Peyer's patch (tissue), 4 donors: ENCODE measurements around the gene CA10.

ENCODE experiments used
- POLR2A ChIP-seq, 2 donors: fragments of 450-650 bp; IDR thresholded peaks; one replicate each; pipeline ENCODE4 v1.5.1; 2017; ENCODE audit warnings: antibody characterized with exemption in 2 of 2, mild to moderate bottlenecking in 2 of 2, moderate library complexity in 2 of 2
- TF ChIP-seq, protein P1 (sequence below), 6 experiments: fragments of 450-650 bp in 4 of 6; fragments of 200-600 bp in 2 of 6; sonication (generic) in 1 of 6; IDR thresholded peaks; one replicate each; pipeline ENCODE4 v1.5.1; 2017 to 2019; ENCODE audit warnings: antibody characterized with exemption in 6 of 6, mild to moderate bottlenecking in 3 of 6, moderate library complexity in 1 of 6

DNA sequence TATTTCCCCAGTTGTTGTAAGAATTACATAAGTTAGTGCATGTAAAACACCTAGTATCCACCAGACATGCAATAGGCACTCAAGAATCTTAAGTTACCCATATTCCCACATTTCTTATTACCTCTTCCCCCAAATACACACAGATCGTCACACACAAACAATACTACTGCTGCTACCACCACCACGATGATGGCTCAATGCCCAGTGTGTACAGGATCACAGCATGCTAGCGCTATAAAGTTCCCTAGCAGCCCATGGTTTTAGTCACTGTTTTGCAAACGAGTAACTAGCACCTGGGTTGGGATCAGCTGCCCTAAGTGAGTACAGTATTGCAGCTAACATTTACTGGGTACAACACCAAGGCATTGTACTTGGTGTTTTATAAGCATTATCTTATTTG, 486.4 kb downstream of the CA10 start:
- TF ChIP-seq, protein P1, sequence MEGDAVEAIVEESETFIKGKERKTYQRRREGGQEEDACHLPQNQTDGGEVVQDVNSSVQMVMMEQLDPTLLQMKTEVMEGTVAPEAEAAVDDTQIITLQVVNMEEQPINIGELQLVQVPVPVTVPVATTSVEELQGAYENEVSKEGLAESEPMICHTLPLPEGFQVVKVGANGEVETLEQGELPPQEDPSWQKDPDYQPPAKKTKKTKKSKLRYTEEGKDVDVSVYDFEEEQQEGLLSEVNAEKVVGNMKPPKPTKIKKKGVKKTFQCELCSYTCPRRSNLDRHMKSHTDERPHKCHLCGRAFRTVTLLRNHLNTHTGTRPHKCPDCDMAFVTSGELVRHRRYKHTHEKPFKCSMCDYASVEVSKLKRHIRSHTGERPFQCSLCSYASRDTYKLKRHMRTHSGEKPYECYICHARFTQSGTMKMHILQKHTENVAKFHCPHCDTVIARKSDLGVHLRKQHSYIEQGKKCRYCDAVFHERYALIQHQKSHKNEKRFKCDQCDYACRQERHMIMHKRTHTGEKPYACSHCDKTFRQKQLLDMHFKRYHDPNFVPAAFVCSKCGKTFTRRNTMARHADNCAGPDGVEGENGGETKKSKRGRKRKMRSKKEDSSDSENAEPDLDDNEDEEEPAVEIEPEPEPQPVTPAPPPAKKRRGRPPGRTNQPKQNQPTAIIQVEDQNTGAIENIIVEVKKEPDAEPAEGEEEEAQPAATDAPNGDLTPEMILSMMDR (IDR thresholded peaks at IDR 0.05) = no peak
- no peak for TF ChIP-seq POLR2A (IDR thresholded peaks at IDR 0.05)
